GM10847 (cell line): Measurements from ENCODE around the gene SIAH1.
A peak's percentile ranks its signal among the peaks of the same experiment; 100 is the strongest.

Experiments used
- POLR2A ChIP-seq: IDR thresholded peaks from 2 replicates; pipeline ENCODE4 v1.6.1; 2011; ENCODE audit not compliant: insufficient read length; ENCODE audit errors: extremely low read depth

Gene SIAH1

GRCh38 chr16:48385253-48386150, at the start of gene SIAH1:
TSS of gene SIAH1 (minus strand) at chr16:48385413. CDS start at chr16:48362428, 22,985 bp downstream.
- TF ChIP-seq POLR2A, result peak; percentile 86

- no peak for TF ChIP-seq POLR2A
Observed at GRCh38 chr16:48434653-48435317, 49.6 kb upstream of the SIAH1 start.

- TF ChIP-seq POLR2A, result no peak
Observed at GRCh38 chr16:48433850-48434530, 48.8 kb upstream of the SIAH1 start.

DNA sequence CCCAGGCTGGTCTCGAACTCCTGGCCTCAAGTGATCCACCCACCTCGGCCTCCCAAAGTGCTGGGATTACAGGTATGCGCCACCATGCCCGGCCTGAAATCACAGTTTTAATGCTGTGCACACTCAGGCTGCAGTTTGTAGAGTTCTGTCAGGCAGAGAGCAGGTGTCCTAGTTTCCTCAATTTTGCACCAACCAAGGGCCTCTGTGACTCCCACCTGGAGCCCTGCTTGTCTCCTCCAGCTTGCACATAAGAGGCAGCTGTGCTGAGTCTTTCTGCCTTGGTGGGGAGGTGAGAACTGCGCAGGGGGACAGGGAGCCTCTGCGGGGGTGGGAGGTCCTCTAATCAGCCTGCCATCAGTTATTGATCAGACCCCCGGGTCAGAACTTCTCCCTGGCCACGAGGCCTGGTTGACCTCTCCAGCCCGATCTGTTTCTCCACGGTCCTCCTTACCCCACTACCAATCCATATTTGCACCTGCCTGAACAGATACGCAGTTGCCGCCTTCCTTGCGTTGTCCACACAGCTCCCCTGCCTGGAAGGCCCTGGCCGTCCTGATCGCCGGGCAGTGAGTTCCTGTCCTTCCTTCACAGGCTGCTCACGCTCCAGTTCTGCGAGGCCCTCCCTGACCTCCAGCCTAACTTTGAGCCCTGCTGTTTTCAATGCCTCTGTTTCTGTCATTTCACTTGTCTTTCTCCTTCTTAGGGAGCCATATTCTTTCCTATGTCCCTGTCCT, 48.1 kb upstream of the SIAH1 start:
- no peak for TF ChIP-seq POLR2A

DNA sequence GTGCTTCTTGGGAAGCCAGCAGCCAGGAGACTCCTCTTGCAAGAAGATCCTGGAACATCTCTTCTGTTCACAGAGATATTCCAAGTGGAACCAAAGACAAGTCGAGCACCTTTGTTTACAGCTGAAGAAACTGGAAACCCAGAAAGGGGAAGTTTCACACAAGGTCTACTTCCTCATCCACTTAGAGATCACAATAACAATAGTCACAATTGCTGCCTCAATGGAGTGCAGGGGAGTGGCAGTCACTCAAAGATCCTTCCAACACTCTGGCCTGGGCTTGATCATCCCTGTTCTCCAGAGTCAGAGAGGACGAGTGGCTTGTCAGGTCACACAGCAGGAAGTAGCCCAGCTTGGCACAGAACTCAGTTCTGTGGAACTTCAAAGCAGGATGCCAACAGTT, 46.9 kb upstream of the SIAH1 start:
- TF ChIP-seq POLR2A, result no peak

- TF ChIP-seq POLR2A, result no peak
Observed at GRCh38 chr16:48430890-48431289, 45.7 kb upstream of the SIAH1 start.

DNA sequence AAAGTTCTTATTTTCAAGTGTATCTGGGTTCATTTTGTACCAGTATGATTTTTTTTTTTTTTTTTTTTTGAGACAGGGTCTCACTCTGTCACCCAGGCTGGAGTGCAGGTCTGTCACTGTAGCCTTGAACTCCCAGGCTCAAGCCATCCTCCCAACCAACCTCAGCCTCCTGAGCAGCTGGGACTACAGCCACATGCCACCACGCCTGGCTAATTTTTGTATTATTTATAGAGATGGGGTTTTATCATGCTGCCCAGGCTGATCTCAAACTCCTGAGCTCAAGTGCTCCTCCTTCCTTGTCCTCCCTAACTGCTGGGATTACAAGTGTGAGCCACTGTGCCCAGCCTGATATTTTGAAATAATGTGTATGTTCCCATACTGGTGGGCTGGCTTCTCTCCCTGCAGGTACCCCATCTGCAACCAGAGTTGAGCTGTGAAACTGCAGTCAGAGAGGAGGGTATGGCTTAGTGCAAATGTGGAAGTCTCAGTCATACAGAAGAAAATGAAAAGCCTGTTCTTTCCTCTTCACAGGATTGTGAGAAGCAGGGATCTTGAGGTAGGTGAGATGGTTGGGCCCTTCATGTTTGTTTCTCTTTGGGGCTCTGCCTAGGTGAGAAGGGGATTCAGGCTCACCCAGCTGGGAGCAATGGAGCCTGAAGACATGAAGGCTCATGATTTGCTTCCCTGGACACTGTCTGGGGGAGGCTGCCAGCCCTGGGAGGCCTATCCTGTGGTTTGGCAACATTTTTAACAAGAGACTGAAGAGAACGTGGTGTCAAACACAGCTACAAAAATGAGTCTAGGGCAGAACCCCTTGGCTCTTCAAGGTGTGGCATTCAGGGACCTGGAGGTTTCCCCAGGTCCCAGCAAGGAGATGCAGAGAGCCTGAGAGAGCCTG, 41.3 kb upstream of the SIAH1 start:
- no peak for TF ChIP-seq POLR2A

DNA sequence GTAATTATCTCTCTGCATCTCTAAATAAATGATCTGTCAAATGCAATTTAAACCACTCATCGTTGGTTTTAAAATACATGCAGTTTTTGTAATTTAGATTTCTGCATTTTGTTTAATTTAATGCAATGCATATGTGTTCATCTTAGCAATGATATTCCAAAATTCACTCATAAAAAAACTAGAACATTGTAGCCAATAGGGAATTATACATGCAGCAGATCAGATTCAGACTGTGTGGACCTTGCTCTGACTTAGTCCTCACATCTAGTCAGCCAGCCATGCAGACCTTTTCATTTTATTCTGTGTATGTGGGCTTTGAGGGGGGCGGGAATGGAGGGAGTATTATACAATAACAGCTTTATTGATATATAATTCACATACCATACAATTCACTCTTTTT, 37.3 kb upstream of the SIAH1 start:
- no peak for TF ChIP-seq POLR2A

GRCh38 chr16:48421741-48422140, 36.5 kb upstream of the SIAH1 start:
- TF ChIP-seq POLR2A, result no peak

DNA sequence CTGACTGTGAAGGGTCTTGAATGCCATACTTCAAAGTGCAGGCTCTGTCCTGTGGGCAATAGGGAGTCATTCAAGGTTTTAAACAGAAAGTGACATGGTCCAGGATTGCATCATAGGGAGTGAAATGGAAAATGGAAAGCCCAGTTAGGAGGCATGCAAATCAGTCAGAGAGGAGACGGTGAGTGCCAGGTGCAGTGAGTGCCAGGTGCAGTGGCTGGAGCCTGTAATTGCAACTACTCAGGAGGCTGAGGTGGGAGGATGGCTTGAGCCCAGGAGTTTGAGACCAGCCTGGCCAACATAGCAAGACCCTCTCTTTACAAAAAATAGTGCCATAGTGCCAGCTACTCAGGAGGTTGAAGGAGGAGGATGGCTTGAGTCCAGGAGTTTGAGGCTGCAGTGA, 35.2 kb upstream of the SIAH1 start:
- no peak for TF ChIP-seq POLR2A

DNA sequence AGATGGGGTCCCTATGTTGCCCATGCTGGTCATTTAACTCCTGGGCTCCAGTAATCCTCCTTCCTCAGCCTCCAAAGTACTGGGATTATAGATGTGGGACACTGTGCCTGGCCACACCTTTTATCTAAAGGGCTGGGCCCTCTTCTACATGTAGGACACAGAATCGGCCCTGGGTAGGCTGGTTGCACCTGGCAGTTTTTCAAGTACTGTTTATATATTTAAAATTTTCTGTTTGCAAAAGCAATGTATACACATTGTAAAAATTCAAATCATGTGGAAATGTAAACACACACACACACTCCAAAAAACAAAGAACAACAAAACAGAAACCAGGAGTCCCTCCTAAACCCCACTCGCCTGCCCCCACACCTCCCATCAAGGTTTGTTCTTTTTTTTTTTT, 28.1 kb upstream of the SIAH1 start:
- no peak for TF ChIP-seq POLR2A

- no peak for TF ChIP-seq POLR2A
Observed at GRCh38 chr16:48409839-48410632, 24.8 kb upstream of the SIAH1 start.

DNA sequence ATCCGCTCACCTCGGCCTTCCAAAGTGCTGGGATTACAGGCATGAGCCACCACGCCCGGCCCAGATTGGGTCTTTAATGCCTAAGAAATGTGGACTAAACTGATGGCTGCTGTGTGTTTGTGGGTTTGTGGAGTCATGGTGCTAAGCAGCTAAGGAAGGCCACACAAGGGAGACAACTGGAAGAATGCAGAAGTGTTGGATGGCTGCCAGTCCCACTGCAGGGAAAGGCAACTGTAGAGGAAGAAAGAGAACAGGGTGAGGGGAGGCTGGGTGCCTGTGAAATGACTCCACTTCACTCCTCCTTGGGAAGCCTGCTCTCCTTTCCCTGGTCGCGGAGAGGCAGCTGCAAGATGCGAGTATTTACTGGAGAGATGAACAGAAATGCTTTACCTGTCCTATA, 23.5 kb upstream of the SIAH1 start:
- TF ChIP-seq POLR2A, result no peak
